OCI-LY7 (cell line): ENCODE data around the gene RAB1B. TPM values are rescaled to one million over a fixed set of nuclear protein-coding genes. Genes with fewer than 3 reads are reported as not detected.

ENCODE experiments used
- BruUV-seq: library from RNA; stranded (reverse); fragments of 400-500 nt; replicated peaks from 2 replicates; lab custom pipeline; 2021; lab: Mats Ljungman, UMichigan
- CTCF ChIA-PET: fragments of 300-600 bp; sonication (Branson Sonifier 250); formaldehyde crosslinking; loops from one replicate; lab custom pipeline; 2022; ENCODE audit warnings: antibody characterized with exemption; ENCODE audit not compliant: unreplicated experiment; lab: Charles Lee
- POLR2A ChIA-PET: fragments of 300-600 bp; sonication (Branson Sonifier 250); formaldehyde crosslinking; loops from one replicate; lab custom pipeline; 2022; ENCODE audit warnings: antibody characterized with exemption; lab: Charles Lee
- DNase-seq: peaks from one replicate; pipeline ENCODE4 v3.0.0-alpha.2; 2015; ENCODE audit warnings: low spot score
- H2AFZ ChIP-seq: fragments of 200-600 bp; sonication (generic), shearing (Covaris generic); 2 replicates; pipeline ENCODE4 v1.6.1; 2014; ENCODE audit warnings: mild to moderate bottlenecking, antibody characterized with exemption, low read length, moderate library complexity
- H3K27ac ChIP-seq: fragments of 200-600 bp; sonication (generic); 2 replicates; pipeline ENCODE4 v1.5.1; 2014; ENCODE audit warnings: mixed run types, low read depth, mild to moderate bottlenecking, moderate library complexity, low read length, inconsistent platforms; ENCODE audit not compliant: poor library complexity, severe bottlenecking
- H3K36me3 ChIP-seq: fragments of 200-600 bp; sonication (generic); 2 replicates; pipeline ENCODE4 v1.6.1; 2014; ENCODE audit warnings: mild to moderate bottlenecking, antibody characterized with exemption, low read length, moderate library complexity, mixed read lengths; ENCODE audit not compliant: insufficient read depth
- H3K4me1 ChIP-seq: fragments of 200-600 bp; sonication (generic); 2 replicates; pipeline ENCODE4 v1.5.1; 2014; ENCODE audit warnings: mild to moderate bottlenecking, low read length; ENCODE audit not compliant: insufficient read depth, poor library complexity, severe bottlenecking
- H3K4me2 ChIP-seq: fragments of 200-600 bp; sonication (generic); 2 replicates; pipeline ENCODE4 v1.6.1; 2014; ENCODE audit warnings: mild to moderate bottlenecking, low read length
- H3K4me3 ChIP-seq: fragments of 200-600 bp; sonication (generic); 2 replicates; pipeline ENCODE4 v1.5.1; 2014; ENCODE audit warnings: mild to moderate bottlenecking, low read depth, low read length; ENCODE audit not compliant: poor library complexity, severe bottlenecking
- H3K79me2 ChIP-seq: fragments of 200-600 bp; sonication (generic); 2 replicates; pipeline ENCODE4 v1.6.1; 2016; ENCODE audit warnings: low read depth, mild to moderate bottlenecking, low read length, moderate library complexity, mixed read lengths; ENCODE audit not compliant: insufficient read depth
- H3K9me2 ChIP-seq: fragments of 200-600 bp; sonication (generic); 2 replicates; pipeline ENCODE4 v1.6.1; 2016; ENCODE audit warnings: mild to moderate bottlenecking, low read length, mixed read lengths; ENCODE audit not compliant: insufficient read depth
- H3K9me3 ChIP-seq: fragments of 200-600 bp; sonication (generic); 2 replicates; pipeline ENCODE4 v1.6.1; 2014; ENCODE audit warnings: mild to moderate bottlenecking, mixed run types, low read length, mixed read lengths
- H4K20me1 ChIP-seq: fragments of 200-600 bp; sonication (generic); 2 replicates; pipeline ENCODE4 v1.6.1; 2014; ENCODE audit warnings: mild to moderate bottlenecking, antibody characterized with exemption, low read length, moderate library complexity, mixed read lengths; ENCODE audit not compliant: insufficient read depth
- EZH2phosphoT487 ChIP-seq: fragments of 200-600 bp; sonication (generic); IDR thresholded peaks from 2 replicates; pipeline ENCODE4 v1.6.1; 2018; ENCODE audit warnings: low read depth, borderline replicate concordance, mild to moderate bottlenecking, mixed run types, antibody characterized with exemption, low read length, moderate library complexity, mixed read lengths
- intact Hi-C: fragments of 100-400 bp; cut with micrococcal nuclease; formaldehyde crosslinking; loops from one replicate; pipeline ENCODE4 v1.10.0; 2022; ENCODE audit not compliant: unreplicated experiment
- total RNA-seq, 2 experiments: library from RNA; depleted of rRNA in 1 of 2; stranded (reverse); fragments of >200 nt in 1 of 2; shearing (Covaris generic) in 1 of 2; gene quantifications; 2 replicates each; pipeline ENCODE4 v1.2.3, GENCODE V29; 2014 to 2022
- TF ChIP-seq, protein P1 (sequence below): fragments of 200-600 bp; sonication (generic); conservative IDR thresholded peaks from 2 replicates; pipeline ENCODE4 v1.5.1; 2014; ENCODE audit warnings: mild to moderate bottlenecking, antibody characterized with exemption, low read length, moderate library complexity, mixed read lengths

Gene RAB1B
- total RNA-seq, 2 experiments from 2014 or later = 77.7 to 81.8 TPM

DNA sequence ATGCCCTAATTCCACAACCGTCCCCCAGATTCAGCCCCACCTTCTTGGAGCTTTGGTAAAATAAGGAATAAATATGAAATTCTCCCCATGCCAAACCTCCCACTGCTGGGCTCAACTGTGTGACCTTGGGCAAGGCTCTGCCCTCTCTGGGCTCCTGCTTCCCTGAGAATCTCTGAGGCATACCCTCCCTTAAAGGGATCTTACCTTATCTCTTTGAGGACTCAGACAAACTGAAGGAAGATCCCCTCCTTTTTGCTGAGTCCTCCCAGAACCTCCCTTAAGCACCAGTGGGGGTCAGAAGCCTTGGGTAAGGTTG lies 45.7 kb downstream of the RAB1B start:
- Histone ChIP-seq H3K9me3 (no peaks in the 10 kb centered on the region), H3K4me3 (no peak overlapping the region), H4K20me1 (no peaks in the 10 kb centered on the region), H3K4me2 (no peak overlapping the region), H3K9me2 (no peaks in the 10 kb centered on the region), H3K4me1 (peaks cover 39% of the 10 kb centered on the region), H2AFZ (no peak overlapping the region), H3K36me3 (no peaks in the 10 kb centered on the region), H3K79me2 (no peaks in the 10 kb centered on the region), H3K27ac (no peak overlapping the region)
- no peak for DNase-seq
- ChIA-PET POLR2A (no interaction called here), CTCF (no interaction called here)
- intact Hi-C loops = loop anchor here (5.0 kb wide), 1 partner anchor 33 kb away; the partner anchor contains the start of genes B4GAT1 and BRMS1
- TF ChIP-seq EZH2phosphoT487 = no peak
- TF ChIP-seq, protein P1, sequence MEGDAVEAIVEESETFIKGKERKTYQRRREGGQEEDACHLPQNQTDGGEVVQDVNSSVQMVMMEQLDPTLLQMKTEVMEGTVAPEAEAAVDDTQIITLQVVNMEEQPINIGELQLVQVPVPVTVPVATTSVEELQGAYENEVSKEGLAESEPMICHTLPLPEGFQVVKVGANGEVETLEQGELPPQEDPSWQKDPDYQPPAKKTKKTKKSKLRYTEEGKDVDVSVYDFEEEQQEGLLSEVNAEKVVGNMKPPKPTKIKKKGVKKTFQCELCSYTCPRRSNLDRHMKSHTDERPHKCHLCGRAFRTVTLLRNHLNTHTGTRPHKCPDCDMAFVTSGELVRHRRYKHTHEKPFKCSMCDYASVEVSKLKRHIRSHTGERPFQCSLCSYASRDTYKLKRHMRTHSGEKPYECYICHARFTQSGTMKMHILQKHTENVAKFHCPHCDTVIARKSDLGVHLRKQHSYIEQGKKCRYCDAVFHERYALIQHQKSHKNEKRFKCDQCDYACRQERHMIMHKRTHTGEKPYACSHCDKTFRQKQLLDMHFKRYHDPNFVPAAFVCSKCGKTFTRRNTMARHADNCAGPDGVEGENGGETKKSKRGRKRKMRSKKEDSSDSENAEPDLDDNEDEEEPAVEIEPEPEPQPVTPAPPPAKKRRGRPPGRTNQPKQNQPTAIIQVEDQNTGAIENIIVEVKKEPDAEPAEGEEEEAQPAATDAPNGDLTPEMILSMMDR = no peak
- BruUV-seq = no TSS peak

DNA sequence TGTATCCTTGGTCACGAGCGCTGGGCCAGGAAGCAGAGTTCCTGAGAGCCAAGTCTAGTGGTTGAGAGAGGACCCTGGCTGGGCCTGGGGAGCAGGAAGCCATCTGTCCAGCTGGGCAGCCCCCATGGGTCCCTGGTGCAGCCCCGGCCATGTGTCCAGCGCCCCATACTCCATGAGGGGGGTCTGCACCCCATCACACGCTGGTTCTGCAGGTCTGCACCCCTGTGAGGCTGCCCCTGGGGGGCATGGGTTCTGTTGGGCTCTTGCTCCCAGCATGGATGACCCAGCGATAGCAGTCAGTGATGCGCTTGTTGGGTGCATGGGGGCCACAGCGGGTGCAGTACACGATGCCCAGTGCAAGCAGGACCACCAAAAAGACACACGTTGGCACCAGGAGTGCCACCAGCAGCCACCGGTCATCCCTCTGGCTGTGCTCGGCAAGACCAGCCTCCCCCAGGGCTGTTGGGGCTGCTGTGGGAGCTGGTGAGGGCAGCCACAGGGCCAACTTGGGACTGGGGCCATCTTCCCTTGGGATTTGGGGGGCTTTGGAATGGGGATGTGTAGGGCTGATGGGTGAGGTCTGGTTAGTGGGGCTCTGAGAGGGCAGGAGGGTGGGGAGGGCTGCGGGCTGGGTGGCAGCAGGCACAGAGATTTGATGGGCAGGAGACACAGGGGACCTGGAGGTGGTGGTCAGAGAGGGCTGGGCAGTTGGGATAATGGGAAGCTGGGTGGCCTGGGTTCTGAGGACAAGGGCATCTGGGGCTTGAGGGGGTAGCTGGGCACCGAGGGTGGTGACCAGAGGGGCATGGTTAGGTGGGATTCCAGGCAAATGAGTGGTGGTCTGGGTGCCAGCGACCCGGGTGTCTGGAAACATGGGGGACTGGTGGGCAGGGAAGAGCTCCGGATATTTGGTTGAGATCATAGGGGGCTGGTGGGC lies 46.4 kb downstream of the RAB1B start:
- TF ChIP-seq EZH2phosphoT487 = no peak
- TF ChIP-seq, protein P1 = no peak
- DNase-seq = no peak
- no TSS peak for BruUV-seq
- intact Hi-C loops = loop anchor here (5.0 kb wide), 1 partner anchor 32 kb away; the partner anchor contains the start of genes B4GAT1 and BRMS1
- Histone ChIP-seq H3K4me2 (no peak overlapping the region), H3K27ac (no peak overlapping the region), H3K4me3 (no peak overlapping the region), H3K9me2 (no peaks in the 10 kb centered on the region), H4K20me1 (no peaks in the 10 kb centered on the region), H3K4me1 (peaks cover 42% of the 10 kb centered on the region), H3K9me3 (no peaks in the 10 kb centered on the region), H3K79me2 (no peaks in the 10 kb centered on the region), H3K36me3 (no peaks in the 10 kb centered on the region), H2AFZ (no peak overlapping the region)
- ChIA-PET CTCF (no interaction called here), POLR2A (no interaction called here)

DNA sequence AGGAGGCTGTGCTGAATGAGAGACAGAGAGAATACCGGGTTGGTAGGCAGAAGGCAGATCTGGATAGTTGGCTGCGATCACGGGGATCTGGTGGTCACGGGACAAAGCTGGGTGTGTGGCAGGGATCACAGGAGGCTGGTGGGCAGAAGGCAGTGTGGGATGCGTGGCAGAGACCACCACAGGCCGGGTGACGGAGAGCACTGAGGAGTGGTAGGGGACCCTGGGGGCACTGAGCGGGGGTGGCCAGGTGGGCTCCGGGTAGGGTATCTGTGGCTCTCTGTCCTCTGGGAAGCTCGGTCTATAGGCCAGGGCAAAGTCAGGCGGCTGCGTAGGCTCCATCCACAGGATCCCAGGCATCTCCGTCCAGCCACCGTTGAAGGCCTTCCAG lies 47.1 kb downstream of the RAB1B start:
- TF ChIP-seq, protein P1 = no peak
- TF ChIP-seq EZH2phosphoT487 = no peak
- POLR2A ChIA-PET = no interaction called here
- Histone ChIP-seq H2AFZ (no peak overlapping the region), H4K20me1 (no peaks in the 10 kb centered on the region), H3K27ac (no peak overlapping the region), H3K4me1 (peaks cover 42% of the 10 kb centered on the region), H3K9me3 (no peaks in the 10 kb centered on the region), H3K79me2 (no peaks in the 10 kb centered on the region), H3K4me3 (no peak overlapping the region), H3K36me3 (no peaks in the 10 kb centered on the region), H3K9me2 (no peaks in the 10 kb centered on the region), H3K4me2 (no peak overlapping the region)
- no TSS peak for BruUV-seq
- CTCF ChIA-PET = no interaction called here
- DNase-seq = no peak
- intact Hi-C loops = no loop called here
